HepG2 (cell line): Measurements from ENCODE around the gene TMEM121. TPM values are rescaled to one million over a fixed set of nuclear protein-coding genes. Genes with fewer than 3 reads are reported as not detected.

Experiments
- CTCF ChIP-seq: sonication (generic); formaldehyde crosslinking; IDR thresholded peaks from 2 replicates; pipeline ENCODE4 v1.5.0; 2020; ENCODE audit warnings: mild to moderate bottlenecking, missing genetic modification reagents, moderate library complexity
- DNMT1 ChIP-seq: sonication (generic); formaldehyde crosslinking; IDR thresholded peaks from 2 replicates; pipeline ENCODE4 v1.5.1; 2020; ENCODE audit warnings: mild to moderate bottlenecking, missing genetic modification reagents
- FOSL2 ChIP-seq: sonication (generic); formaldehyde crosslinking; IDR thresholded peaks from 2 replicates; pipeline ENCODE4 v1.4.0; 2020; ENCODE audit warnings: missing genetic modification reagents
- GZF1 ChIP-seq: sonication (generic); formaldehyde crosslinking; IDR thresholded peaks from 2 replicates; pipeline ENCODE4 v1.5.1; 2020; ENCODE audit warnings: mild to moderate bottlenecking, missing genetic modification reagents
- MAZ ChIP-seq, 2 experiments: sonication (generic) in 1 of 2; formaldehyde crosslinking in 1 of 2; IDR thresholded peaks; 2 replicates each; pipeline versions ENCODE4 v1.5.0 to v1.6.1; 2012 to 2020; ENCODE audit warnings: low read depth in 2 of 2, mild to moderate bottlenecking in 2 of 2, borderline replicate concordance in 1 of 2, improper control_type of control experiment in 1 of 2, low read length in 1 of 2, missing genetic modification reagents in 1 of 2, moderate library complexity in 1 of 2
- MYC ChIP-seq: sonication (generic); formaldehyde crosslinking; IDR thresholded peaks from 2 replicates; pipeline ENCODE4 v1.9.0; 2021; ENCODE audit warnings: missing genetic modification reagents, borderline replicate concordance
- NCOR1 ChIP-seq: fragments of 200-600 bp; sonication (generic); IDR thresholded peaks from 2 replicates; pipeline ENCODE4 v1.7.0; 2017; ENCODE audit warnings: antibody characterized with exemption, low read length, borderline replicate concordance
- PATZ1 ChIP-seq: sonication (generic); formaldehyde crosslinking; IDR thresholded peaks from 2 replicates; pipeline ENCODE4 v1.4.0; 2020; ENCODE audit warnings: missing genetic modification reagents
- RXRA ChIP-seq: sonication (generic); formaldehyde crosslinking; IDR thresholded peaks from 2 replicates; pipeline ENCODE4 v1.5.1; 2020; ENCODE audit warnings: missing genetic modification reagents
- TBX2 ChIP-seq: sonication (generic); formaldehyde crosslinking; IDR thresholded peaks from 2 replicates; pipeline ENCODE4 v1.5.0; 2020; ENCODE audit warnings: missing genetic modification reagents, mild to moderate bottlenecking, borderline replicate concordance
- THRA ChIP-seq: sonication (generic); formaldehyde crosslinking; IDR thresholded peaks from 2 replicates; pipeline ENCODE4 v1.4.0; 2020; ENCODE audit warnings: missing genetic modification reagents, borderline replicate concordance
- ZFAT ChIP-seq: sonication (generic); formaldehyde crosslinking; conservative IDR thresholded peaks from 2 replicates; pipeline ENCODE4 v1.8.1; 2023; ENCODE audit warnings: missing genetic modification reagents, inconsistent platforms
- ZNF317 ChIP-seq: sonication (generic); formaldehyde crosslinking; IDR thresholded peaks from 2 replicates; pipeline ENCODE4 v1.5.0; 2020; ENCODE audit warnings: mild to moderate bottlenecking, missing genetic modification reagents
- ZNF788 ChIP-seq: sonication (generic); formaldehyde crosslinking; IDR thresholded peaks from 2 replicates; pipeline ENCODE4 v1.5.0; 2020; ENCODE audit warnings: mild to moderate bottlenecking, missing genetic modification reagents, borderline replicate concordance
- polyA plus RNA-seq, 8 experiments: library from polyadenylated mRNA; depleted of rRNA in 3 of 8; stranded (reverse) in 7 of 8; unstranded in 1 of 8; fragments of >200 nt; fragmentation: Illumina TruSeq in 4 of 8; extraction: Trizol in 4 of 8; gene quantifications; 2 replicates each; pipeline versions ENCODE4 v1.2.1 to v1.2.3, GENCODE V29; 2011 to 2016; ENCODE audit warnings: low read depth in 4 of 8, missing spikeins in 1 of 8, mixed read lengths in 1 of 8; ENCODE audit not compliant: insufficient read depth in 1 of 8
- total RNA-seq, 5 experiments: library from RNA; depleted of rRNA; stranded (reverse); fragments of >200 nt; fragmentation: Illumina TruSeq; extraction: Trizol; gene quantifications; 2 replicates each; pipeline ENCODE4 v1.2.3, GENCODE V29; 2016; ENCODE audit warnings: low read depth in 1 of 5
- TF ChIP-seq, protein P1 (sequence below): sonication (generic); formaldehyde crosslinking; IDR thresholded peaks from 2 replicates; pipeline ENCODE4 v1.8.1; 2023; ENCODE audit warnings: mild to moderate bottlenecking, moderate library complexity, missing genetic modification reagents
- TF ChIP-seq, protein P2 (sequence below): IDR thresholded peaks from 2 replicates; pipeline ENCODE4 v1.6.1; 2016; ENCODE audit warnings: missing compliant biosample characterization, missing genetic modification reagents, borderline replicate concordance
- TF ChIP-seq, protein P3 (sequence below): sonication (generic); formaldehyde crosslinking; IDR thresholded peaks from 2 replicates; pipeline ENCODE4 v1.4.0; 2020; ENCODE audit warnings: missing genetic modification reagents

Gene TMEM121
- total and polyA plus RNA-seq, 2 of the 13 experiments (the other 11 are each of a cell fraction or from before 2014, with no cell fraction given): 6.6 to 19.0 TPM

GRCh38 chr14:105485739-105486162 lies 40.6 kb upstream of the TMEM121 start (continued):
- TF ChIP-seq MAZ (IDR thresholded peaks at IDR 0.05; ENCODE audit: borderline replicate concordance, low read depth, low read length) (0 out of 2 replicates have a peak, but pooled peaks have one; percentile 17), MAZ (CRISPR knock-in tag; IDR thresholded peaks at IDR 0.05; ENCODE audit: low read depth) (0 out of 2 replicates have a peak, but pooled peaks have one; percentile 43), PATZ1 (CRISPR knock-in tag) (peak; percentile 75), THRA (CRISPR knock-in tag) (peak; percentile 77; the same call in 1 of the 2 replicates), TBX2 (CRISPR knock-in tag) (peak; percentile 59; the same call in 1 of the 2 replicates), ZFAT (CRISPR knock-in tag) (no peak), ZNF788 (CRISPR knock-in tag) (peak; percentile 31; the same call in 1 of the 2 replicates), RXRA (CRISPR knock-in tag) (0 out of 2 replicates have a peak, but pooled peaks have one; percentile 43), DNMT1 (CRISPR knock-in tag) (peak; percentile 54; the same call in 1 of the 2 replicates), MYC (CRISPR knock-in tag) (0 out of 2 replicates have a peak, but pooled peaks have one; percentile 19), NCOR1 (no peak), FOSL2 (CRISPR knock-in tag) (0 out of 2 replicates have a peak, but pooled peaks have one; percentile 11), ZNF317 (CRISPR knock-in tag) (no peak), GZF1 (CRISPR knock-in tag) (no peak), CTCF (peak; percentile 95)
- TF ChIP-seq, protein P1, sequence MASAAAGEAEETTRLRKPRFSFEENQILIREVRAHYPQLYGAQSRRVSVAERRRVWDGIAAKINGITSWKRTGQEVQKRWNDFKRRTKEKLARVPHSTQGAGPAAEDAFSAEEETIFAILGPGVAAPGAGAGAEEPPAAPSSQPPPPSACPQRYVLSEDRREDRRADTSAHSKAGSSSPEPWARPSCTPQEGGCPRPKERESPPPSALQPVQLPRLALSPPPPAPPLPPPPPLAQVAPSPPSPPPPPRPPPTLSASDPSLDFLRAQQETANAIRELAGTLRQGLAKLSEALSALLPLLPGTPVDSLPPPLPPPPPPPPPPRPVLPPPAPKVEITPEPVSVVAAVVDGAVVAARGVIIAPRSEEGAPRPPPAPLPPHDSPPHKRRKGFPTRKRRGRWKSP (CRISPR knock-in tag): 0 out of 2 replicates have a peak, but pooled peaks have one; percentile 41
- TF ChIP-seq, protein P2, sequence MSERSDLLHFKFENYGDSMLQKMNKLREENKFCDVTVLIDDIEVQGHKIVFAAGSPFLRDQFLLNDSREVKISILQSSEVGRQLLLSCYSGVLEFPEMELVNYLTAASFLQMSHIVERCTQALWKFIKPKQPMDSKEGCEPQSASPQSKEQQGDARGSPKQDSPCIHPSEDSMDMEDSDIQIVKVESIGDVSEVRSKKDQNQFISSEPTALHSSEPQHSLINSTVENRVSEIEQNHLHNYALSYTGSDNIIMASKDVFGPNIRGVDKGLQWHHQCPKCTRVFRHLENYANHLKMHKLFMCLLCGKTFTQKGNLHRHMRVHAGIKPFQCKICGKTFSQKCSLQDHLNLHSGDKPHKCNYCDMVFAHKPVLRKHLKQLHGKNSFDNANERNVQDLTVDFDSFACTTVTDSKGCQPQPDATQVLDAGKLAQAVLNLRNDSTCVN: peak; percentile 17; the same call in 1 of the 2 replicates
- TF ChIP-seq, protein P3, sequence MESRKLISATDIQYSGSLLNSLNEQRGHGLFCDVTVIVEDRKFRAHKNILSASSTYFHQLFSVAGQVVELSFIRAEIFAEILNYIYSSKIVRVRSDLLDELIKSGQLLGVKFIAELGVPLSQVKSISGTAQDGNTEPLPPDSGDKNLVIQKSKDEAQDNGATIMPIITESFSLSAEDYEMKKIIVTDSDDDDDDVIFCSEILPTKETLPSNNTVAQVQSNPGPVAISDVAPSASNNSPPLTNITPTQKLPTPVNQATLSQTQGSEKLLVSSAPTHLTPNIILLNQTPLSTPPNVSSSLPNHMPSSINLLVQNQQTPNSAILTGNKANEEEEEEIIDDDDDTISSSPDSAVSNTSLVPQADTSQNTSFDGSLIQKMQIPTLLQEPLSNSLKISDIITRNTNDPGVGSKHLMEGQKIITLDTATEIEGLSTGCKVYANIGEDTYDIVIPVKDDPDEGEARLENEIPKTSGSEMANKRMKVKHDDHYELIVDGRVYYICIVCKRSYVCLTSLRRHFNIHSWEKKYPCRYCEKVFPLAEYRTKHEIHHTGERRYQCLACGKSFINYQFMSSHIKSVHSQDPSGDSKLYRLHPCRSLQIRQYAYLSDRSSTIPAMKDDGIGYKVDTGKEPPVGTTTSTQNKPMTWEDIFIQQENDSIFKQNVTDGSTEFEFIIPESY (CRISPR knock-in tag): peak; percentile 52; the same call in 1 of the 2 replicates
